ENCODE data around the gene KAT2B.
"Not testable (repeated sequence)": the region's sequence is repeated elsewhere in the genome, so short reads cannot be mapped to it uniquely, and the experiment has no call there.

The KAT2B gene

GRCh38 chr3:20013396-20013795 lies 26.9 kb upstream of the KAT2B start:
- TF ChIP-seq, protein P1, sequence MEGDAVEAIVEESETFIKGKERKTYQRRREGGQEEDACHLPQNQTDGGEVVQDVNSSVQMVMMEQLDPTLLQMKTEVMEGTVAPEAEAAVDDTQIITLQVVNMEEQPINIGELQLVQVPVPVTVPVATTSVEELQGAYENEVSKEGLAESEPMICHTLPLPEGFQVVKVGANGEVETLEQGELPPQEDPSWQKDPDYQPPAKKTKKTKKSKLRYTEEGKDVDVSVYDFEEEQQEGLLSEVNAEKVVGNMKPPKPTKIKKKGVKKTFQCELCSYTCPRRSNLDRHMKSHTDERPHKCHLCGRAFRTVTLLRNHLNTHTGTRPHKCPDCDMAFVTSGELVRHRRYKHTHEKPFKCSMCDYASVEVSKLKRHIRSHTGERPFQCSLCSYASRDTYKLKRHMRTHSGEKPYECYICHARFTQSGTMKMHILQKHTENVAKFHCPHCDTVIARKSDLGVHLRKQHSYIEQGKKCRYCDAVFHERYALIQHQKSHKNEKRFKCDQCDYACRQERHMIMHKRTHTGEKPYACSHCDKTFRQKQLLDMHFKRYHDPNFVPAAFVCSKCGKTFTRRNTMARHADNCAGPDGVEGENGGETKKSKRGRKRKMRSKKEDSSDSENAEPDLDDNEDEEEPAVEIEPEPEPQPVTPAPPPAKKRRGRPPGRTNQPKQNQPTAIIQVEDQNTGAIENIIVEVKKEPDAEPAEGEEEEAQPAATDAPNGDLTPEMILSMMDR (conservative IDR thresholded peaks at IDR 0.05; ENCODE audit: low read depth, low read length), result no peak
- no peak overlapping the region for H3K4me3 ChIP-seq (ENCODE audit: low read length)
- DNase-seq (ENCODE audit: low read depth), result no peak

DNA sequence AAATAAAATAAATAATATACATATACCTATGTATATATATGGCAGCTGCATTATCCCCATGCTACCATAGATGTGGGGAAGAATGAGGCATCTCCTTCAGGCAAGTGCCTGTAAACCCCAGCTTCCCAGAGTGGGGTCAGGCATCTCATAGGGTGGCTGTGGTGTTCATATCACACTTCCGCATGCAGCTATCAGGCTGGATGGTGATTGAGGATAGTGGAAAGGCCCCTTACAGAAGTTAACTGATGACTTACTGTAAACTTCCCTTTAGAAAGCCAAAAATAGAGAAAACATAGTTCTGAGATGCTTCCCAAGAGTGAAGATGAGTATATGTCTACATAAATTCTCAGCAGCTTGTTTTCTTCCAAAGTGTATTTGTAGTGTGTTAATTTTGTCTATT lies 24.7 kb upstream of the KAT2B start:
- TF ChIP-seq, protein P1 (conservative IDR thresholded peaks at IDR 0.05; ENCODE audit: low read depth, low read length), result no peak
- no peak overlapping the region for H3K4me3 ChIP-seq (ENCODE audit: low read length)
- DNase-seq (ENCODE audit: low read depth), result no peak

DNA sequence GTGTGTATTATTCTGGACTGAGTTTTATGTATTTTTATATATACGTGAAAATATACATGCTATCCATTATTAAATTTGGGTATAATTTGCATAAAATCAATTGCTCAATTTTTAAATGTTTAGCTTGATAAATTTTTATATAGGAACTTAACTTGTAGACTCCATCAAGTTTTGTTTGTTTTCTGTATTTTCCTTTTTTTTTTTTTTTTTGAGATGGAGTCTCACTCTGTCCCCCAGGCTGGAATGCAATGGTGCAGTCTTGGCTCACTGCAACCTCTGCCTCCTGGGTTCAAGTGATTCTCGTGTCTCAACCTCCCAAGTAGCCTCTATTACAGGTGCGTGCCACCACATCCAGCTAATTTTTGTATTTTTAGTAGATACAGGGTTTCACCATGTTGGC lies 24.2 kb upstream of the KAT2B start:
- H3K4me3 ChIP-seq (ENCODE audit: low read length); DNase-seq (ENCODE audit: low read depth): not testable (repeated sequence)

- DNase-seq (ENCODE audit: low read depth), result no peak
- TF ChIP-seq, protein P1 (conservative IDR thresholded peaks at IDR 0.05; ENCODE audit: low read depth, low read length), result no peak
Measured at GRCh38 chr3:20022954-20023622, 17.2 kb upstream of the KAT2B start.

GRCh38 chr3:20023623-20024405 lies 16.4 kb upstream of the KAT2B start:
- peak; percentile 93 for DNase-seq (ENCODE audit: low read depth)
- TF ChIP-seq, protein P1 (conservative IDR thresholded peaks at IDR 0.05; ENCODE audit: low read depth, low read length), result no peak
- H3K4me3 ChIP-seq (ENCODE audit: low read length), result no peak overlapping the region

More at GRCh38 chr3:20022954-20023622, 17.2 kb upstream of the KAT2B start:
- no peak overlapping the region for H3K4me3 ChIP-seq (ENCODE audit: low read length)

DNA sequence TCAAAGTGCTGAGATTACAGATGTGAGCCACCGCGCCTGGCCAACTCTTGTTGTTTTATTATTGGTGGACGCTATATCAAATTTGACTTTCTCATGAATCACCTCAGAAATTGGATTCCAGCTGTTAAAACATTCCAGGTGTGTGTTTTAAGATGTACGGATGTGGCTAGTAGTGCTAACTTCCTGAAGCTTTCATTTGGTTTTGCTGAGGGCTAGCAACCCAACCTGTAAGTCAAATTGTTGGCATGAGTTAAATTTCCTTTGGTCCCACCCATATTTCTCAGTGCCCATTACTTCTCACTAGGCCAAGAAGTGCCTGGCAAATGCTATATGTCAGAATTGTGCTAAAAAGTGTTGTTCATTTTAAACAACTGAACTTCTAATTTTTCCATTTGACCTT lies 13.1 kb upstream of the KAT2B start:
- H3K4me3 ChIP-seq (ENCODE audit: low read length), result no peak overlapping the region
- TF ChIP-seq, protein P1 (conservative IDR thresholded peaks at IDR 0.05; ENCODE audit: low read depth, low read length), result no peak
- DNase-seq (ENCODE audit: low read depth), result no peak

- TF ChIP-seq, protein P1 (conservative IDR thresholded peaks at IDR 0.05; ENCODE audit: low read depth, low read length), result no peak
- DNase-seq (ENCODE audit: low read depth), result no peak
- H3K4me3 ChIP-seq (ENCODE audit: low read length), result no peak overlapping the region
Measured at GRCh38 chr3:20028905-20029331, 11.3 kb upstream of the KAT2B start.

- DNase-seq (ENCODE audit: low read depth); H3K4me3 ChIP-seq (ENCODE audit: low read length): not testable (repeated sequence)
Measured at GRCh38 chr3:20031939-20032338, 8.3 kb upstream of the KAT2B start.

Data from retinal pigment epithelial cell (primary cell).